ENCODE results near the gene GBP1.
A peak's percentile ranks its signal among the peaks of the same experiment; 100 is the strongest.
"Not testable (repeated sequence)": the region's sequence is repeated elsewhere in the genome, so short reads cannot be mapped to it uniquely, and the experiment has no call there.

GBP1 gene

DNA sequence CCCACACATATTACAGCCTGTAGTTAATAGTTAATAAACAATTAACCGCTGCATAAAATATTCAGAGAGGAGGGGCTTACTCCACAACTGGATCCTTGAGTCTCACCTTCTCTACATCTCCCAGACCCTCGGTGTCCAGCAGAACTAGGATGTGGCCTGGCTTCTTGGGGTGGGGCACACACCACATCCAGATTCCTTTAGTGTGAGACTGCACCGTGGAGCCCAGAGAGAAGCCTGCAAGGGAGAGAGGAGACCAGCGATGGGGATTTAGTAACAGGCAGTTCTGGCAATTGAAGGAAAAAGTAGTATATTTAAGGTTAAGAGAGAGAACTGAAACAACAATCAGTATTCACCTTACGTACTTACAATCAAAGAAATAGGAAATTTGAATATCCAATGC, 4.9 kb downstream of the GBP1 start:
- DNase-seq, result no peak

DNA sequence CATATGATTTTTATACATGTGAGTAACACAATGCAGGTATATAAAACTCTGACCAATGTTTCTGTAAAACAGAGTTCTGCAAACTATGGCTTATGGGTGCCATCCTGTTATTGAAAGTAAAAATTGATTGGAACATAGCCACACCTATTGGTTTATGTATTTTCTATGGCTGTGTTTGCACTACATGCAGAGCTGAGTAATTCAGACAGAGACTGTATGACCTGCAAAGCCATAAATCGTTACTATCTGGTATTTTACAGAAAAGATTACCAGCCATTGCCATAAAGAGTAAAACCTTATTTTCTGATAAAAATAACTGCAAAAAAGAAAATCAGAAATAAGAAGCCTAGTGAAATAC, 13.1 kb downstream of the GBP1 start:
- DNase-seq, result no peak

DNA sequence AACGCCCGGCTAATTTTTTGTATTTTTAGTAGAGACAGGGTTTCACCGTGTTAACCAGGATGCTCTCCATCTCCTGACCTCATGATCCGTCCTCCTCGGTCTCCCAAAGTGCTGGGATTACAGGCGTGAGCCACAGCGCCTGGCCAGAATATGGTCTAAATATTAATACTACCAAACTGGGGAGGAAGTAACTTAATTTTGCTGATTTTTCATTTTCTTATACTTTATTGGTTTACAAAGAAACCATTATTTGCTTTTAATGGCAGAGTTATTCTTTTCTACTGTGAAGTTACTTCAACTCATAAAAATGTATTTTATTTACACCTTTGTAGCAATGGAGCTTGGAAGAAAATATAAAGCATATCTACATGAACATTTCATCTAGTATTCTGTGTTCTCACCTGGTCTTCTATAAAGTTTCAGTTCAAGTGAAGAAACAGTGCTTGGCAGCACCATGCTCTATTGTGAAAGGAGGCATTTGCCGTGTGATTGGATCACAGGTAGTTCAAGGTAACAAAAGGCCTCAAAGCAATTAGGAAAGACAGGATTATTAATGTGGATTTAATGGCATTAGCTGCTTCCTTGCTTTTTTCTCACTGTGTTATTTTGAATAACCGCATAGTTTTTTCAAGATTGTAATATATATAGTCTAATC, 13.6 kb downstream of the GBP1 start:
- DNase-seq, result no peak

DNA sequence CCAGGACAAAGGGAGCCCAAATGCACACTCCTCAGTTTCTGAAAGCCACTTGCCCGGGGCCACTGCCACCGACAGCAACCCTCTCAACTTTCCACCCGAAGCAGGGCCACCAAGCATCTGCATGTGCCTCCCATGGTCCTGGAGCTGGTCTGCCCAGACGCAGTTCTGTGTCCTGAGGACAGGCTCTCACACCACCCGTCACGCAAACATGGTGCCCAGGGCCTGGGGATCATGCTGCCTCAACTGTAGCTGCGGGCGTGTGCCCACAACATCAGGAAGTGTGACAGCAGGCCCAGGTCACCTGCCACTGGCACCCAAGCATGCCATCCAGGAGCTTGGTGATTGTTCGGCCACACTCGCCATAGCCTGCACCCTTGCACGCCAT, 14.4 kb downstream of the GBP1 start:
- DNase-seq, result no peak

DNA sequence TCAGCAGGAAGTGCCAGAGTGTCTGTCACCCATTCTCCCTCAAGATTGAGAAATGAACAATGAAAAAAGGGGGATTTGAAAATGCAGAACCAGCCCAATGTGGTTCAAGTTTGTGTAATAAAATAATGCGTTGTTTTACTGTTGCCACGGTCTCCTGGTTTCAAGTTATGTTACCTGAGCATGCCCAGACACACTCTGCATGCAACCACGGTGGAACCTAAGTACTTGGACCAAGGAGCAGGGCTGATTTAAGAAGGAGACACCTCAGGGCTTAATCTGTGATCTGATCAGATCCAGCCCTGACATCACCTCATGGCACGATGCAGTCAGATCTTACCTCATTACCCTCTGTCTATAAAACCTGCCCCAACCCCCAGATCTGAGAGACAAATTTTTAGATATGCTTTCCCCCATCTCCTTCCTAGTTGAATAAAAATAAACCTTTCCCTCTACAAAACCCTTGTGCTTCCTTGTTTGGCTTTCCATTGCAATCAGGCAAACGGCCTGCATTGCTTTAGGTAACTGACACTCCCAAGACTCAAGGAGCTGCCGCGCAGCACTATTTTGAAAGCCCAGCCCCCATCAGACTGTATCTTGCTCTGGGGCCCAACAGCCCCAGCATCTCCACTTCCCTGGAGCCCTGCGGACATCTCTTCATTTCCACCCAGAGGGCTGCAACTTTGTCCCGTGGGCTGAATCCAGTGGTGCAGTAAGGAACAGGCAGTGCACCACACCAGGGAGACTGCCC, 14.9 kb downstream of the GBP1 start:
- DNase-seq, result not testable (repeated sequence)

DNA sequence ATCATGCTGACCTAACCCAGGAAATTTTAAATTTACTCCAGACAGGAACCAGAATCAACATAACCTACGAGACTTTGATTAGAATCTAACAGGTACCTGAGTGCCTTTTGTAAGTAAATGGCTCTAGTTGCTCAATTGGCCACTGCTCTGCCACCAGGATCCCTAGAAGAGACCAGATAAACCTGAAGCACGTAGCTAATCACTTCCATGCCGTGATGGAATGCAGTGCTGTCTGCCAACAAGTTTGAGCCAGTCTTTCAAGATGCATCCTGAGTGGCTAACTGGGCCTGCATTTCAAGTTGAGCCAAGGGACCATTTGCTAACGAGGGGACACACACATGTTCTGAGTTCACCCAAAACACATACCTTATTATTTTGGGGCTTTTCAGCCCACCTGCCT, 15.8 kb downstream of the GBP1 start:
- DNase-seq, result not testable (repeated sequence)

DNA sequence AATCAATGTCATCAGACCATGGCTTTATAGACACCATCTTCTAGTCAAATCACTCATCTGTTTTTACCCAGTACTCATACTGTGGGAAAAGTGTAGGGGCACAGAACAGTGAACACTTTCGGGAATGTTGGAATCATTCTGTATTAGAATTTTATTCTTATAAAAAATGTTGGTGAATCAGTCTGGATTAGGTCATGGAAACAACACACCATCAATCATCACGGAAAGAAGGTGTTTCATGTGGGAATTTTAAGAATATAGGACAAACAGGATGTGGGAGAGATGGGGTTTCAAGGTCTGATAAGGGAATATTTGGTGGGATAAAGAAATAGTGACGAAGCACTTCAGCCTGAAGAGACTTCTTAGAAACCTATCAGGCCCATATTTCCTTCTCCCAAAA, 17.3 kb downstream of the GBP1 start:
- no peak for DNase-seq

DNA sequence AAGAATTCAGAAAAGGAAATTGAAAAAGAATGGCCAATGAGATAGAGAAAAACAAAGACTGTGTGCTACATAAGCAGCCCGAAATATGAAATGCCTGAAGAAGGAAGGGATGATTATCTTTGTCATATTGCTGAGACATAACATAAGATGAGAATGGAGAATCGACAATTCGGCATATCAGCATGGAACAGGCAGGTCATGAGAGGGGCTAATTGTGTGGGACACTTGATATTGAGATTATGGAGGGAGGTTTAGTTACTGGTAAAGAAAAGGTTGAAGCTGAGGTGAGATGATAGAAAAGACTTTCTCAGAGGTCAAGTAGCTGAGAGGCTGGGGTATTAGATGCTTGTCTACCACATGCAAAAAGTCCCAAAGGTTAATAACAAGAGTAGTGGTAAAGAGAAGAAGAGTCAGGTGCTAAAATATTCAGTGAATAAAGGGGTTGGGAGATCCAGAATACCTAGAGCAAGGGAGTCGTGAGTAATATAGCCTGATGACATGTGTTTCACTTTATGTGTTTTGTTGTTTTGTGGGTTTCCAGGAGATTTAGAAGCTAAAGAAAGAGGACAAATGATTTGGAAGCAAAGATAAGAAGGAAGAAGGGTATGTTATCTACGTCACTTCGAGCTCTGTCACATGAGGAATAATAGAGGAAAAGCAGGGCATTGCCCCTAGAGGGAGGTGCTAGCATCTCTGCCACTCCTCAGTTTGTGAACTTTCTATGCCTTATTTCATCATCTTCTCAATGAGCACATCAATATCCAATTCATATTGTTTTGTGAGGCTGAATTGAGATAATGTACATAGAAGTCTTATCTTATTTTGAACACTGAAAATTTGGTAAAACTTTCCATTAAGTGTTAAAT, 18.5 kb downstream of the GBP1 start:
- DNase-seq, result not testable (repeated sequence)

DNA sequence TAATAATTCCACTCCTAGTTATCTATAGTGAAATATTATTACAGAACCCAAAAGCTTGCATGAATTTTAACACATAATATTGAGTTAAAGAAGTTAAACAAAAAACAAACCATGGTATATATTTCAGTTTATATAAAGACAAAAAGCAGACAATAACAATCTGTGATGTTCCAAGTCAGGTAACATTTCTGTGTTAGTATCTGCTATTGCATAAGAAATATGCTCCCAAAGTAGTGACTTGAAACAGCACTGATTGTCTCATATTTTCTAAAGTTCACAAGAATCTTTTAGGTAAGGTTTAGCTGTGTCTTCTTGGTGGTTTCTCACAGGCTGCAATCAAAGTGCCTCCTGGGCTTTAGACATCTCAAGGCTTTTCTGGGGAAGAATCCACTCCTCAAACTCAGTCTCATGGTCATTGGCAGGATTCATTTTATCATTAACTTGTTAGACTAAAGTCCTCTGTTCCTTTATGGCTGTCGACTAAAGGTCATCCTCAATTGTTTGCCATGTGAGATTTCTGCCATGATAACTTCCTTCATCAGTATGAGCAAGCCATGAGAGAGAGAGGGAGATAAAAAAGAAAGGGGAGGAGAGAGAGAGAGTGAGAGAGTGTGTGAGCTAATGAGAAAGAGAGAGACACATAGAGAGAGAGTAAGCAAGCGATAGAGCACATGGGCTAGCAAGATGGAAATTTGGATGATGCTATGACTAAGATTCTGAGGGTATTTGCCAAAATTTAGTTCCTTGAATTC, 19.9 kb downstream of the GBP1 start:
- DNase-seq, result no peak

DNA sequence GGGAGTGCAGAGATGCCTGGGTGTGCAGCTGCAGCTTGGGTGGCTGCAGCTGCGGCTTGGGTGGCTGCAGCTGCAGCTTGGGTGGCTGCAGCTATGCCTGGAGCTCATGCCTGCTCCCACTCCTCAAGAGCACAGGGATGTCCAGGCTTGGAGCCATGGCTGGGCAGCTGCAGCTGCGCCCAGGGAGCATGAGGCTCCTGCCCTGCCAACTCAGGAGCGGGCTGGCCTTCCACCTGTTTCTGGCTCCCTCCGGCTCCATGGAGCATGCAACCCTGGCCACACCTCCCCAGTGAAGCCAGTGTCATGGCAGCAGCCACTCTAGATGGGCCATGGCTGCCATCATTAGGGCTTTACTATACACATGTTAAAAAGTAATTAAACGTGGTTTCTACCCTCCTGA, 21.1 kb downstream of the GBP1 start:
- DNase-seq, result no peak

DNA sequence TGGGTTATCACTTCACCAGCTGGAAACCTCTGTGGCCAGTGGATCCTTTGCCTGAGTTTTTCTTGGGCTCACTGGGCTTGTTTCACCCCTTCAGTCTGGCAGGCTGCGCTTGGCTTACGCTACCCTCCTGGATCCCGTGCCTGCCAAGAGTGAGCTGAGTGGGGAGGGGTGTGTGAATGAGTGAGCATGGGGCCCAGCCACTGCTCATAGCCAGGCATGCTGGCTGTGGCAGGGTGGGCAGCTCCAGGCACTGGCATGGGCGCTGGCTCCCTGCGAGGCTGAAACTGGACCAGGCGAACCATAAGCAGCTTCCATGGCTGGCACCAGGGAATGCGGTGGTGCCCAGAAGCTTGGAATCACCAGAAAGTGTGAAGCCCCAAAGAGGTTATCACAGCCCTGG, 22.5 kb downstream of the GBP1 start:
- DNase-seq, result peak in 1 of 56 donors; percentile 5

DNA sequence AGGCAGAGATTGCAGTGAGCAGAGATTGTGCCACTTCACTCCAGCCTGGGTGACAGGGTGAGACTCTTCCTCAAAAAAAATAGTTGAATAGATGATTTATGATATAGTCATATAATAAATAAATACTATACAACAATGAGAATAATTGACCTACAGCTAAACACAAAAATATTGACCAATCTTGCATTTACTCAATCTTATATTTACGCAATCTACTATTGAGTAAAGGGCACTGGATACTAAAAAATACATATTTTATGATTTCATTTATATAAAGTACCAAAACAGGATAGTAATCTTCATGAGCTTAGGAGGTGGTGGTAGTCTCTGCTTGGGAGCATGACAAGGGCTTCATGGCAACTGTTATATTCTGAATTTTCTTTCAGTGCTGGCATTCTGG, 23.3 kb downstream of the GBP1 start:
- DNase-seq, result no peak

DNA sequence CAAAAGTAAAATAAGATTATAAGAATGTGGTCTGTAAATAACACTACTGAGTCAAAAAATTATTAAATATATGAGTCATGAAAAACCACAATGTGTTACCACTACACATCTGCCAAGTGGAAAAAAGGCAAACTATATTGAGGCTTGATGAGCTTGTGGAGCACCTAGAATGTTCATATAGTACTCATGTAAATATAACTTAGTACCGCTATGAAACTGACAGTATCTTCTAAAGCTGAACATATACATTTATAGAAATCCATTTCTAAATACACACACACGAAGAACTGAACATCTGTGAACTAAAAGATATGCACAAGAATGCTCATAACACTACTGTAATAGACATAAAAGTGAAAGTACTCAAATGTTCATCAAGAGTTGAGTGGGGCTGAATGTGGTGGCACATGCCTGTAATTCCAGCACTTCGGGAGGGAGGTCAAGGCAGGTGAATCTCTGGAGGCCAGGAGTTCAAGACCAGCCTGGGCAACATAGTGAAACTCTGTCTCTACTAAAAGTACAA, 23.8 kb downstream of the GBP1 start:
- no peak for DNase-seq

DNA sequence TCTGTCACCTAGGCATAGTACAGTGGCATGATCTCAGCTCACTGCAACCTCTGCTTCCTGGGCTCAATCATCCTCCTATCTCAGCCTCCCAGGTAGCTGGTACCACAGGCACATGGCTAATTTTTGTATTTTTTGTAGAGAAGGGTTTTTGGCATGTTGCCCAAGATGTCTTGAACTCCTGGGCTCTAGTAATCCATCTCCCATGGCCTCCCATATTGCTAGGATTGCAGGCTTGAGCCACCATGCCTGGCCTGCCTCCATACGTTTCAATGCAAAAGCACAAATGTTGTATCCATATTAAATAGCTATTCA, 24.7 kb downstream of the GBP1 start:
- no peak for DNase-seq

DNA sequence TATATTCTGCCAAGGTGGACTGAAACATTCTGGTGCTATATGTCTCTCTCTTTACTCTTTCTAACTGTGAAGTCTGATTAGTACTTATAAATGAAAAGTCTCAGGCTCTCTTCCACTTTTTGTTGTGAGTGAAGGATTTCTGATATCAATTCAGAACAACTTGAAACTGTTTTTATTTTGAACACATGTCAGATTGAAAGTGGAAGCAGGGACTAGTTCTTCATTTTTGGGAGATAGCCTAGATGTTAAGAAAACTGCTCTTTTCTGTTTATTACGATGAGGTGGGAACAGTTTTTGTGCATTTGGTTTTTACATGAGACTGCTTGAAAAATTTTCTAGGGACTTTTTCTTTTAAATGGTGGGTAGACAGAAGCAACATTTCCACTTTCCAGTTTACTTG, 27.8 kb downstream of the GBP1 start:
- no peak for DNase-seq

DNA sequence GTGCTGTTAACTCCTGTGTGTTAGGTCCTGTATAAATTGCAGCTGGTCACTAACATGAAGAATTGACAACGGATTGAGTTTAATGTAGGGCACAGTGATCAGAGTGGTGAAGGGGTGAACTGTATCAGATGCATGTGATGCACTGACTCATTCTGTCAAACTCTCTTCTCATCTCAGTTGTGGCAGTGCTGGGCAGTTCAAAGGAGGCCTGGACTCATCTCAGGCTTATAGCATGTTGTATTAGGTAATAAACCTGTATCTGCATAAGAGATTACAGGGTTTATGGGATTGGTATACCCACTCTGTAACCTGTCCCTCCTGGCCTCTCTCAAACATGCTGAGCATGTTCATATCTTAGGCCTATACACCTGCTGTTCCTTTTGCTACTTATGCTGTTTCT, 29.9 kb downstream of the GBP1 start:
- DNase-seq, result no peak

DNA sequence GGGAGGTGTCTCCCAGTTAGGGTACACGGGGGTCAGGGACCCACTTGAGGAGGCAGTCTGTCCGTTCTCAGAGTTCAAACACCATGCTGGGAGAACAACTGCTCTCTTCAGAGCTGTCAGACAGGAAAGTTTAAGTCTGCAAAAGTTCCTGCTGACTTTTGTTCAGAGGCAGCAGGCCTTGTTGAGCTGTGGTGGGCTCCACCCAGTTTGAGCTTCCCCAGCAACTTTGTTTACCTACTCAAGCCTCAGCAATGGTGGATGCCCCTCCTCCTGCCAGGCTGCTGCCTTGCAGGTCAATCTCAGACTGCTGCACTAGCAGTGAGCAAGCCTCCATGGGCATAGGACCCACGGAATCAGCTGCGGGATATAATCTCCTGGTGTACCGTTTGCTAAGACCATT, 31.0 kb downstream of the GBP1 start:
- not testable (repeated sequence) for DNase-seq

DNA sequence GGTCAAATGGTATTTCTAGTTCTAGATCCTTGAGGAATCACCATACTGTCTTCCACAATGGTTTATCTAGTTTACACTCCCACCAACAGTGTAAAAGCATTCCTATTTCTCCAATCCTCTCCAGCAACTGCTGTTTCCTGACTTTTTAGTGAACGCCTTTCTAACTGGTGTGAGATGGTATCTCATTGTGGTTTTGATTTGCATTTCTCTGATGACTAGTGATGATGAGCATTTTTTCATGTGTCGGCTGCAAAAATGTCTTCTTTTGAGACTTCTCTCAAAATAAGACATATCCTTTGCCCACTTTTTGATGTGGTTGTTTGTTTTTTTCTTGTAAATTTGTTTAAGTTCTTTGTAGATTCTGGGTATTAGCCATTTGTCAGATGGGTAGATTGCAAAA, 36.0 kb downstream of the GBP1 start:
- DNase-seq, result not testable (repeated sequence)

DNA sequence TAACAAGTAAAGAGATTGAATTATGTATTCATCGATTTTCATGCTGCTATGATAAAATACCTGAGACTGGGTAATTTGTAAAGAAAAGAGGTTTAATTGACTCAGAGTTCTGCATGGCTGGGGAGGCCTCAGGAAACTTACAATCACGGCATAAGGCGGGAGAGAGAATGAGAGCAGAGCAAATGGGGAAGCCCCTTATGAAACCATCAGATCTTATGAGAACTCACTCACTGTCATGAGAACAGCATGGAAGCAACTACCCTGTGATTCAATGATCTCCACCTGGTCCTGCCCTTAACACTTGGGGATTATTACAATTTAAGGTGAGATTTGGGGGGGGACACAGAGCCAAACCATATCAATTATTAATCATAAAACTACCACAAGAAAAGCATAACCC, 39.1 kb downstream of the GBP1 start:
- DNase-seq, result no peak

DNA sequence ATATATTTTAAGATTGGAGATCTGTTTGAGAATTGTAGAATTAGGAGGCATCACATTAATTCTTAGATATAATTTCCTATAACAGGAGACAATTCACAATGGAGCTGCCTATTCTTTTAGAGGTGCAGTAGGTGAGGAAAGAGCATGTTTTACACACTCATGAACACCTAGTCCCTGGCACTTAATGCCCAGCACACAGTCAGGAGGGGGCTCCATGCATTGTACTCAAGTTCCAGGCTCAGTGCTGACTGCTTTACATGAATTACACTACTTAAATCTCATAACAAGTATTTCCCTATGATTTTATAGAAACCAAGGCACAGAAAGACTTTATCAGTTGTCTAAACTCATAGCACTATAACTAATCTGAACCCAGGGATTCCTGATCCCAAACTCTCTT, 42.0 kb downstream of the GBP1 start:
- no peak for DNase-seq

DNA sequence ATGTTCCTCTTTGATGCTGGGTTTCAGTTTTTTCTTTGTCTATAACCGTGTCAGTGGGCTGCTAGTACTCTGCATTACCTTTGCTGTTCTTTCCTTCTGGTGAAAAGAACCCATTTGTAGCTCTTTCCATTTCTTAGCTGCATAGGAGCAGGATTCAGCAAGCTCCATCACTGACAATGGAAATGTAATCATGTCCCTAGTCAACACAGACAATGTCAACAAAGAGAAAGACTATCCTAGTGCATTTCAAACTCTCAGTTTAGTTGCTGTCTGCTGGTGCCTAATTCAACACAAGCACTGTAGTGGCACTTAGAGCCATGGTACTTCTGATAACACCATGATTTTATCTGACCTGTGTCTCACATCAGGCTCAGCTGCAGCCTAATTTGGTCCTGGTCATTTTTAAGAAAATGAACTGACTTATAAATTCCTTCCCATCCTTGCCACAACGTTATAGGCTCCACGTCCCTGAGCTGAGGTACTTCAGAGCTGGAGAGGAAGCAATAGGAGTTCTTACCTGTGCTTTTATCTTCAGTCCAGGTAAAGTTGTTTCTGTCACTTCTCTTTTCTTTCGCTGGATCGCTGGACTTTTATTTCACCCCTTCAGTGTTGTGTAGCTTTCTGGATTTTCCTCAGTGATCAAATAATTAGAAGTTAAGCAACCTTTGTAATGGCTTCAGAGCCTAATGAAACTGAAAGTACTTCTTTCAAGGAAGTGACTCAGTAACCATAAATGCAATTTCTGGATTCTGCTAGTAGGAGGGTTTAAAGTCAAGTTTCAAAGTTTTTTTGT, 42.6 kb downstream of the GBP1 start, which contains the start of gene GBP3:
TSS of gene GBP3 (minus strand) at position 700 of the 793 bp plus-strand sequence. CDS start 2,145 bp downstream, outside the sequence.
- no peak for DNase-seq

Measured in nucleus accumbens (tissue), 56 donors.